OCI-LY1 (cell line): ENCODE measurements around the gene INSM1.

Source experiments
- H2AFZ ChIP-seq: fragments of 200-600 bp; sonication (generic), shearing (Covaris generic); 2 replicates; pipeline ENCODE4 v1.6.0; 2014; ENCODE audit warnings: antibody characterized with exemption, mild to moderate bottlenecking, low read length
- H3F3A ChIP-seq: fragments of 200-600 bp; sonication (generic), shearing (Covaris generic); 2 replicates; pipeline ENCODE4 v1.6.0; 2014; ENCODE audit warnings: mild to moderate bottlenecking, antibody characterized with exemption, low read length, moderate library complexity; ENCODE audit not compliant: insufficient read depth
- H3K27ac ChIP-seq: fragments of 200-600 bp; sonication (generic); 2 replicates; pipeline ENCODE4 v1.5.1; 2014; ENCODE audit warnings: low read length, mixed run types, mild to moderate bottlenecking, low read depth; ENCODE audit not compliant: poor library complexity, severe bottlenecking
- H3K27me3 ChIP-seq: fragments of 200-600 bp; sonication (generic); 2 replicates; pipeline ENCODE4 v1.6.0; 2014; ENCODE audit warnings: antibody characterized with exemption, mild to moderate bottlenecking, low read length, moderate library complexity; ENCODE audit not compliant: insufficient read depth
- H3K36me3 ChIP-seq: fragments of 200-600 bp; sonication (generic); 2 replicates; pipeline ENCODE4 v1.6.1; 2014; ENCODE audit warnings: mild to moderate bottlenecking, antibody characterized with exemption, low read length, moderate library complexity, mixed read lengths; ENCODE audit not compliant: insufficient read depth
- H3K4me1 ChIP-seq: fragments of 200-600 bp; sonication (generic); 2 replicates; pipeline ENCODE4 v1.5.1; 2014; ENCODE audit warnings: mild to moderate bottlenecking, low read length, moderate library complexity; ENCODE audit not compliant: insufficient read depth, severe bottlenecking
- H3K4me2 ChIP-seq: fragments of 200-600 bp; sonication (generic), shearing (Covaris generic); 2 replicates; pipeline ENCODE4 v1.6.1; 2014; ENCODE audit warnings: low read length
- H3K4me3 ChIP-seq: fragments of 200-600 bp; sonication (generic); 2 replicates; pipeline ENCODE4 v1.5.1; 2014; ENCODE audit warnings: low read length, low read depth, mild to moderate bottlenecking, mixed read lengths; ENCODE audit not compliant: poor library complexity, severe bottlenecking
- H3K79me2 ChIP-seq: fragments of 200-600 bp; shearing (Covaris generic); 2 replicates; pipeline ENCODE4 v1.6.1; 2016; ENCODE audit warnings: mixed run types, low read length, mixed read lengths; ENCODE audit not compliant: insufficient read depth
- H3K9ac ChIP-seq: fragments of 200-600 bp; sonication (generic), shearing (Covaris generic); 2 replicates; pipeline ENCODE4 v1.6.1; 2014; ENCODE audit warnings: mild to moderate bottlenecking, low read length, mixed read lengths
- H3K9me2 ChIP-seq: fragments of 200-600 bp; sonication (generic), shearing (Covaris generic); 2 replicates; pipeline ENCODE4 v1.6.1; 2014; ENCODE audit warnings: low read depth, mild to moderate bottlenecking, low read length, mixed read lengths
- H3K9me3 ChIP-seq: fragments of 200-600 bp; shearing (Covaris generic); 2 replicates; pipeline ENCODE4 v1.6.1; 2014; ENCODE audit warnings: low read length, mixed read lengths
- H4K20me1 ChIP-seq: fragments of 200-600 bp; sonication (generic), shearing (Covaris generic); 2 replicates; pipeline ENCODE4 v1.6.0; 2016; ENCODE audit warnings: mild to moderate bottlenecking, low read length; ENCODE audit not compliant: insufficient read depth
- CTCF ChIP-seq: fragments of 200-600 bp; sonication (generic), shearing (Covaris generic); IDR thresholded peaks from 2 replicates; pipeline ENCODE4 v1.5.1; 2017; ENCODE audit warnings: mild to moderate bottlenecking, antibody characterized with exemption, low read length, moderate library complexity, mixed read lengths
- EZH2 ChIP-seq: fragments of 200-600 bp; sonication (generic), shearing (Covaris generic); IDR thresholded peaks from 2 replicates; pipeline ENCODE4 v1.8.0; 2017; ENCODE audit warnings: borderline replicate concordance, mixed run types, mild to moderate bottlenecking, antibody characterized with exemption, low read length, moderate library complexity, mixed read lengths

INSM1 gene

GRCh38 chr20:20395087-20395486 is 27.2 kb downstream of the INSM1 start:
- H3K4me2 ChIP-seq = no peak overlapping the region
- no peak overlapping the region for H2AFZ ChIP-seq
- no peaks in the 10 kb centered on the region for H3K9me3 ChIP-seq
- no peaks in the 10 kb centered on the region for H3K9me2 ChIP-seq
- H3K4me3 ChIP-seq = no peak overlapping the region
- no peaks in the 10 kb centered on the region for H3F3A ChIP-seq
- no peaks in the 10 kb centered on the region for H3K4me1 ChIP-seq
- no peaks in the 10 kb centered on the region for H3K79me2 ChIP-seq
- H4K20me1 ChIP-seq = no peaks in the 10 kb centered on the region
- H3K27ac ChIP-seq = no peak overlapping the region
- H3K27me3 ChIP-seq = no peaks in the 10 kb centered on the region
- H3K36me3 ChIP-seq = no peaks in the 10 kb centered on the region
- H3K9ac ChIP-seq = no peak overlapping the region
- TF ChIP-seq CTCF = no peak
- TF ChIP-seq EZH2 = no peak

GRCh38 chr20:20395903-20396568 is 28.1 kb downstream of the INSM1 start:
- no peaks in the 10 kb centered on the region for H3K79me2 ChIP-seq

GRCh38 chr20:20396794-20397193 is 28.9 kb downstream of the INSM1 start:
- H3F3A ChIP-seq = no peaks in the 10 kb centered on the region
- H3K27ac ChIP-seq = no peak overlapping the region
- H3K9me3 ChIP-seq = no peaks in the 10 kb centered on the region
- H3K4me2 ChIP-seq = no peak overlapping the region
- H3K4me3 ChIP-seq = no peak overlapping the region
- no peaks in the 10 kb centered on the region for H4K20me1 ChIP-seq
- no peaks in the 10 kb centered on the region for H3K9me2 ChIP-seq
- H2AFZ ChIP-seq = no peak overlapping the region
- no peaks in the 10 kb centered on the region for H3K79me2 ChIP-seq
- H3K27me3 ChIP-seq = no peaks in the 10 kb centered on the region
- no peaks in the 10 kb centered on the region for H3K4me1 ChIP-seq
- H3K9ac ChIP-seq = no peak overlapping the region
- TF ChIP-seq EZH2 = no peak
- TF ChIP-seq CTCF = no peak
- H3K36me3 ChIP-seq = no peaks in the 10 kb centered on the region

More at GRCh38 chr20:20395903-20396568, 28.1 kb downstream of the INSM1 start:
- H3K36me3 ChIP-seq = no peaks in the 10 kb centered on the region
- H3K9me2 ChIP-seq = no peaks in the 10 kb centered on the region
- no peak overlapping the region for H3K9ac ChIP-seq
- no peaks in the 10 kb centered on the region for H3K4me1 ChIP-seq
- H2AFZ ChIP-seq = no peak overlapping the region
- H3K27ac ChIP-seq = no peak overlapping the region
- TF ChIP-seq CTCF = no peak
- TF ChIP-seq EZH2 = no peak
- no peaks in the 10 kb centered on the region for H4K20me1 ChIP-seq
- no peak overlapping the region for H3K4me2 ChIP-seq
- no peak overlapping the region for H3K4me3 ChIP-seq
- H3F3A ChIP-seq = no peaks in the 10 kb centered on the region
- H3K27me3 ChIP-seq = no peaks in the 10 kb centered on the region
- no peaks in the 10 kb centered on the region for H3K9me3 ChIP-seq
